AG09309 (cell line): ENCODE data around the gene SYTL3.

Experiments used
- DNase-seq: peaks from one replicate; pipeline ENCODE4 v3.0.0-alpha.2; 2010; ENCODE audit warnings: low read depth
- H3K4me3 ChIP-seq: 2 replicates; pipeline ENCODE4 v1.5.1; 2011; ENCODE audit warnings: mild to moderate bottlenecking, low read depth, low read length, moderate library complexity; ENCODE audit not compliant: control insufficient read depth
- TF ChIP-seq, protein P1 (sequence below): IDR thresholded peaks from 2 replicates; pipeline ENCODE4 v1.5.1; 2011; ENCODE audit warnings: mild to moderate bottlenecking, low read depth, low read length, inconsistent platforms; ENCODE audit not compliant: insufficient read depth, control insufficient read depth; ENCODE audit errors: missing control alignments

SYTL3 gene

DNA sequence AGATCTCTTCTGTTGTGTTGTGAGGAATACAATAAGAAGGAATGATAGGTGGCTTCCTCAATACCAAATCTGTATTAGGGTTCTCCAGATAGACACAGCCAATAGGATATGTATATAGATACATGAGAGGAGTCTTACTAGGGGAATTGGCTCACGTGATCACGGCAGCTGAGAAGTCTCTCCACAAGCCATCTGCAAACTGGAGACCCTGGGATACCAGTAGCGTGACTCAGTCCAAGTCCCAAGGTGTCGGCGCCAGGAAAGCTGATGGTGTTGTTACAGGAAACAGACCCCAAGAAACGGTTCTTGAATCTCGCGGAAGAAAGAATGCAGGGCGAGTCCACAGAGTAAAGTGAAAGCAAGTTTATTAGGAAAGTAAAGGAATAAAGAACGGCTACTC, 61.4 kb downstream of the SYTL3 start:
- TF ChIP-seq, protein P1, sequence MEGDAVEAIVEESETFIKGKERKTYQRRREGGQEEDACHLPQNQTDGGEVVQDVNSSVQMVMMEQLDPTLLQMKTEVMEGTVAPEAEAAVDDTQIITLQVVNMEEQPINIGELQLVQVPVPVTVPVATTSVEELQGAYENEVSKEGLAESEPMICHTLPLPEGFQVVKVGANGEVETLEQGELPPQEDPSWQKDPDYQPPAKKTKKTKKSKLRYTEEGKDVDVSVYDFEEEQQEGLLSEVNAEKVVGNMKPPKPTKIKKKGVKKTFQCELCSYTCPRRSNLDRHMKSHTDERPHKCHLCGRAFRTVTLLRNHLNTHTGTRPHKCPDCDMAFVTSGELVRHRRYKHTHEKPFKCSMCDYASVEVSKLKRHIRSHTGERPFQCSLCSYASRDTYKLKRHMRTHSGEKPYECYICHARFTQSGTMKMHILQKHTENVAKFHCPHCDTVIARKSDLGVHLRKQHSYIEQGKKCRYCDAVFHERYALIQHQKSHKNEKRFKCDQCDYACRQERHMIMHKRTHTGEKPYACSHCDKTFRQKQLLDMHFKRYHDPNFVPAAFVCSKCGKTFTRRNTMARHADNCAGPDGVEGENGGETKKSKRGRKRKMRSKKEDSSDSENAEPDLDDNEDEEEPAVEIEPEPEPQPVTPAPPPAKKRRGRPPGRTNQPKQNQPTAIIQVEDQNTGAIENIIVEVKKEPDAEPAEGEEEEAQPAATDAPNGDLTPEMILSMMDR, result no peak
- no peak for DNase-seq

DNA sequence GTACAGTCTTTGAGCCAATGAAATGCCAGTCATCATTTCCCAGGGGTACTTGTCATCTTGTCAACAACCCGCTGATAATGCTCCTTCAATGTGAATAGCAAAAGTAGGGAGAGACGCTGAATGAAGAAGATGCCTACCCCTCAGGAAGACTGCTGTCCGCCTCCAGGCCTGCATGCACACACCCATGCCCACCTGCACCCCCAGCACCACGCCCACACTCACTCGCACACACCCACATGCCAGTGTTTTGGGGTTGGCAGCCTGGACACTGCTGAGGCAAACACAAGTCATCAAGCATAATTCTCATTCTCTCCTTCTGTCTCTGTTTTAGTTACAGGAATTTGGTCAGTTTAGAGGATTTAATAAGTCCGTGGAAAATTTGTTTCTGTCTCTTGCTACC, 63.6 kb downstream of the SYTL3 start:
- TF ChIP-seq, protein P1, result no peak
- no peak for DNase-seq
- no peak overlapping the region for H3K4me3 ChIP-seq

More for the DNA sequence above, 61.4 kb downstream of the SYTL3 start:
- H3K4me3 ChIP-seq, result no peak overlapping the region

- TF ChIP-seq, protein P1, result no peak
- no peak for DNase-seq
- no peak overlapping the region for H3K4me3 ChIP-seq
These were observed 64.9 kb downstream of the SYTL3 start for GRCh38 chr6:158714706-158715105.

DNA sequence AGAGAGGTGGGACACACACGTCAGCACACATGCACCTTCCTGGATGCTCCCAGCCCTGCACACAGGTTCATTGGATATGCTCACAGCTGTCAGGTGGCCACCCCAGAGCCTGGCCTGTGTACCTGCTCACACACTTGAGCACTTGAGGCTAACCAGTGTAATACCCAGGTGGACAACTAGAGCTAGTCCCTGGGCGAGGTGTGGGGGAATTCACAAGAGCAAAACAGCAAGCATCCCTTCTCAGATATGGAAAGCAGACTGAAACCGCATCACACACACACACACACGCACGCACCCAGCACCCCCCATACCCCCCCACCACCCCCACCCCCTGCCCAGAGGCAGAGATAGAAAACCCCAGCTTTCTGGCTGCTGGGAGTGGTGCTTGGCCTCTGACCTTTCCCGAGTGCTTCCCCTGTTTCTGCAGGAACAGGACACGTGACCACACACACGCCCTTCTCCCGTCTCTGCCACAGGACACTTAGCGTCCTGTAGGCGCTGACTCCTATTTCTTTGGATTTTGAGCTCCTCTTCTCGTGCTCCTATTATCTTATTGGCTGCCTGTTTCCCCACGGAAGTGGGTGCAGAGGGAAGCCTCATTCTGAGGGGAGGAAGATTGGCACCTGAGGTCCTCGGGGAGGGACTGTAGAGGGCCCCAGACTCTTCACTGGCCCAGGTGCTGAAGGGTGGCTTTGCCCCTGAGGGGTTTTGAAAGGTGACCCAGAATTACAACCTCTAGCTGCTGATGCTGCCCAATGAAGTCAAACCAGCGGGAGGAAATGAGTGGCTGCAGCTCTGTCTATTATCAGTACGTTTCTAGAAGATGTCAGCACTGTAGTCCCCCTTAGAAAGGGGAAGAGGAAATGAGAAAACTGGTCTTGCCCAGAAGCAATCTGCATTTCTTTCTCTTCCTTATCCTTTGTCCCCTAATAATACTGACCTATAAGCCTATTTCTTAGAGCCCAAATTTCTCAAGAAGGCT, 65.8 kb downstream of the SYTL3 start:
- no peak for DNase-seq
- TF ChIP-seq, protein P1, result no peak
- no peak overlapping the region for H3K4me3 ChIP-seq

GRCh38 chr6:158717341-158718330, 67.8 kb downstream of the SYTL3 start:
- TF ChIP-seq, protein P1, result no peak
- DNase-seq, result no peak
- no peak overlapping the region for H3K4me3 ChIP-seq

GRCh38 chr6:158718461-158719046, 68.7 kb downstream of the SYTL3 start:
- no peak overlapping the region for H3K4me3 ChIP-seq
- TF ChIP-seq, protein P1, result peak; percentile 71
- no peak for DNase-seq
